Neuronal stem cell (in vitro differentiated cells): ENCODE measurements around the gene TFEB.

ENCODE experiments used
- DNase-seq: peaks from one replicate; pipeline ENCODE4 v3.0.0-alpha.2; 2013; ENCODE audit warnings: low spot score
- H2AFZ ChIP-seq: one replicate; pipeline ENCODE4 v1.6.1; 2013; ENCODE audit warnings: mild to moderate bottlenecking, low read length, inconsistent platforms
- H2AK5ac ChIP-seq: 2 replicates; pipeline ENCODE4 v1.6.1; 2013; ENCODE audit warnings: low read depth, mild to moderate bottlenecking, inconsistent platforms, low read length, moderate library complexity, mixed read lengths
- H2BK120ac ChIP-seq: 2 replicates; pipeline ENCODE4 v1.6.1; 2013; ENCODE audit warnings: low read depth, mild to moderate bottlenecking, inconsistent platforms, low read length, moderate library complexity, mixed read lengths
- H2BK12ac ChIP-seq: one replicate; pipeline ENCODE4 v1.6.1; 2013; ENCODE audit warnings: low read length, inconsistent platforms
- H2BK15ac ChIP-seq: 2 replicates; pipeline ENCODE4 v1.6.1; 2013; ENCODE audit warnings: mild to moderate bottlenecking, low read length, inconsistent platforms, mixed read lengths
- H2BK5ac ChIP-seq: one replicate; pipeline ENCODE4 v1.6.1; 2013; ENCODE audit warnings: inconsistent platforms, mild to moderate bottlenecking, low read length, moderate library complexity
- H3K14ac ChIP-seq: one replicate; pipeline ENCODE4 v1.6.1; 2013; ENCODE audit warnings: low read length, inconsistent platforms
- H3K18ac ChIP-seq: 2 replicates; pipeline ENCODE4 v1.6.1; 2013; ENCODE audit warnings: low read length, inconsistent platforms
- H3K23ac ChIP-seq: 2 replicates; pipeline ENCODE4 v1.6.1; 2013; ENCODE audit warnings: low read depth, mild to moderate bottlenecking, mixed read lengths, low read length, inconsistent platforms; ENCODE audit not compliant: poor library complexity
- H3K27ac ChIP-seq: replicated peaks from 3 replicates; pipeline ENCODE4 v1.5.1; 2013; ENCODE audit warnings: low read length, inconsistent platforms
- H3K27me3 ChIP-seq, 3 experiments: 2 replicates each; pipeline ENCODE4 v1.6.1; 2013; ENCODE audit warnings: low read length in 3 of 3, mild to moderate bottlenecking in 2 of 3, inconsistent platforms in 1 of 3, low read depth in 1 of 3, mixed read lengths in 1 of 3, moderate library complexity in 1 of 3; ENCODE audit not compliant: control insufficient read depth in 3 of 3, insufficient read depth in 3 of 3
- H3K36me3 ChIP-seq, 2 donors: replicated peaks in 1 of 2; 2 replicates each; pipeline ENCODE4 v1.6.1; 2013; ENCODE audit warnings: low read length in 2 of 2; ENCODE audit not compliant: control insufficient read depth in 2 of 2, insufficient read depth in 2 of 2
- H3K4ac ChIP-seq: 2 replicates; pipeline ENCODE4 v1.6.1; 2013; ENCODE audit warnings: inconsistent platforms, mild to moderate bottlenecking, low read length, moderate library complexity
- H3K4me1 ChIP-seq, 2 donors: 1 replicate in 1 of 2; 2 replicates in 1 of 2; pipeline ENCODE4 v1.6.1; 2013; ENCODE audit warnings: low read length in 2 of 2, low read depth in 1 of 2; ENCODE audit not compliant: control insufficient read depth in 2 of 2, insufficient read depth in 1 of 2
- H3K4me2 ChIP-seq: one replicate; pipeline ENCODE4 v1.6.1; 2013; ENCODE audit warnings: mild to moderate bottlenecking, low read length, inconsistent platforms; ENCODE audit not compliant: insufficient read depth, poor library complexity, severe bottlenecking
- H3K4me3 ChIP-seq, 2 donors: 2 replicates each; pipeline ENCODE4 v1.5.1; 2013; ENCODE audit warnings: low read length in 2 of 2, mild to moderate bottlenecking in 2 of 2, inconsistent platforms in 1 of 2, moderate library complexity in 1 of 2
- H3K79me1 ChIP-seq: one replicate; pipeline ENCODE4 v1.6.1; 2013; ENCODE audit warnings: low read depth, mild to moderate bottlenecking, inconsistent platforms, low read length, moderate library complexity
- H3K9ac ChIP-seq: one replicate; pipeline ENCODE4 v1.6.1; 2013; ENCODE audit warnings: mild to moderate bottlenecking, low read depth, low read length, inconsistent platforms; ENCODE audit not compliant: poor library complexity
- H3K9me3 ChIP-seq, 2 donors: replicated peaks in 1 of 2; 2 replicates each; pipeline versions ENCODE3 to v1.6.1; 2013; ENCODE audit warnings: low read length in 2 of 2, mild to moderate bottlenecking in 2 of 2, inconsistent platforms in 1 of 2, low read depth in 1 of 2, mixed read lengths in 1 of 2, moderate library complexity in 1 of 2; ENCODE audit not compliant: control insufficient read depth in 2 of 2, insufficient read depth in 1 of 2
- H4K8ac ChIP-seq: one replicate; pipeline ENCODE4 v1.6.1; 2013; ENCODE audit warnings: low read depth, mild to moderate bottlenecking, inconsistent platforms, low read length, moderate library complexity
- H4K91ac ChIP-seq: one replicate; pipeline ENCODE4 v1.6.1; 2013; ENCODE audit warnings: low read length, low read depth, mild to moderate bottlenecking, inconsistent platforms; ENCODE audit not compliant: poor library complexity
- WGBS, 2 donors: extraction: QIAGEN DNeasy Blood & Tissue Kit; methylation state at CpG; one replicate each; pipeline ENCODE4 v1.1.7; 2013; ENCODE audit warnings: missing lambda C conversion rate in 2 of 2, mixed read lengths in 1 of 2; ENCODE audit not compliant: insufficient read length in 2 of 2, insufficient replicate concordance in 1 of 2; ENCODE audit errors: extremely low coverage in 2 of 2; 5-methylcytosine and 5-hydroxymethylcytosine counted together

The TFEB gene

DNA sequence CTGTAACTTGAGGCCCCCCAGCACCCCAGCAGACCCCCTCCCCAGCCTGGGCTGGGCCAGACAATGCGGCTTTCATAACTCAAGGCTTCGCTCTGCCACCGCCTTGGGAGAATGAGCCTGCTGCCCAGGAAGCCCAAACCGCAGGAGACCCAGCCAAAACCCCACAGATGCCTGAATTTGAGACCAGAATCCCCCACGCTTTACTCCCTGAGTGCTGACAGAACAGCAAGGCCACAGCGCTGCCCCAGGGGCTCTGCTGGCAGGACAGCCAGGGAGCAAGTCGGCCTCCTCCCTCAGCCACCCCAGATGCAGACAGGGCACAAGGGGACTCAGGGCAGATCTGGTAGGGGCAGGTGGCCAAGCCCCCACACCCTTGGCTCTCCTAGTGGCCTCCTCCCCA, 95.0 kb downstream of the TFEB start:
- DNase-seq = no peak
- H3K18ac ChIP-seq = peak overlapping the region; percentile 93
- H2BK5ac ChIP-seq = peak overlapping the region; percentile 92
- no peak overlapping the region for H2BK120ac ChIP-seq
- H3K27me3 ChIP-seq = peaks cover 0 to 26% (median 12%) of the 10 kb centered on the region in 3 experiments
- H2BK15ac ChIP-seq = peak overlapping the region; percentile 52
- no peak overlapping the region for H2AFZ ChIP-seq
- WGBS, 2 donors = no CpG with 5 or more reads among the region's 7 CpGs
- H3K4ac ChIP-seq = no peak overlapping the region
- peaks cover 6% of the 10 kb centered on the region for H3K79me1 ChIP-seq
- H2AK5ac ChIP-seq = peak overlapping the region; percentile 91
- no peak overlapping the region for H3K4me2 ChIP-seq
- no peak overlapping the region for H3K4me3 ChIP-seq
- H4K8ac ChIP-seq = no peak overlapping the region
- peak overlapping the region; percentile 83 for H3K9ac ChIP-seq
- no peak overlapping the region for H2BK12ac ChIP-seq
- no peak overlapping the region for H3K27ac ChIP-seq
- no peak overlapping the region for H3K14ac ChIP-seq
- no peaks in the 10 kb centered on the region for H3K9me3 ChIP-seq
- H3K23ac ChIP-seq = peak overlapping the region; percentile 23
- H3K36me3 ChIP-seq = peaks cover 1 to 38% of the 10 kb centered on the region in 2 donors
- H4K91ac ChIP-seq = no peak overlapping the region
- H3K4me1 ChIP-seq = peaks cover 33 to 40% of the 10 kb centered on the region in 2 donors

DNA sequence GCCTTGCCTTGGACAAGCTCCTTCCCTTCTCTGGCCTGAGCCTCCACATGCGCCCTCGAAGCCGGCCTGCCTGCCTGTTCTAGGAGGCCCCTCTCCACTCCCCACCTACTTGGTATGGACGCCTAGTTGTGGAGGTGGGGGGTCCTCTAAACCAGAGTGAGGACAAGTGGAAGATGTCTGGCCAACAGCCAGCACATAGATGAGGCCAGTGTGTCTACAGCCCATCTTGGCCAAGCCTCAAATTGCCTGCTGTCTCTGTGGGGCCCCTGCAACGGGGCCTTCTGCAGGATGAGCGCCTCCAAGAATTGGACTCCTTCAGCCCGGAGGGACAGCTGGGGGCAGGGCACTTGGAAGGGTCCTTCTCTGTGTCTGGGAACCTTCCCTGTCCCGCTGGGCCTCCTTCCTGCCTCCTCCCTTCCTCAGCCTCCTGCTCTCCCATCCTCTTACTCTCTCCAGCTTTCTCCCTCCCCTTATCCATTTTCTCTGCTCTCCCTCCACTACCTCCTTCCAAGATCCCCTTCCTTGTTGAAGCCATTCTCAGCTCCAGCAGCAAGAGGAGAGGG, 95.5 kb downstream of the TFEB start:
- Histone ChIP-seq H3K4me3 (peak overlapping the region; percentile 76 to 96), H3K27ac (no peak overlapping the region), H4K8ac (no peak overlapping the region), H3K9me3 (no peaks in the 10 kb centered on the region), H3K18ac (peak overlapping the region; percentile 93), H2BK15ac (peak overlapping the region; percentile 52), H2AK5ac (peak overlapping the region; percentile 91), H3K79me1 (peaks cover 6% of the 10 kb centered on the region), H4K91ac (no peak overlapping the region), H3K4me2 (peak overlapping the region; percentile 77), H2BK5ac (peak overlapping the region; percentile 92), H3K23ac (no peak overlapping the region), H2BK12ac (no peak overlapping the region), H3K4me1 (peaks cover 35 to 37% of the 10 kb centered on the region in 2 donors), H2AFZ (no peak overlapping the region), H2BK120ac (no peak overlapping the region), H3K4ac (peak overlapping the region; percentile 46), H3K27me3 (peaks cover 0 to 32% (median 12%) of the 10 kb centered on the region in 3 experiments), H3K36me3 (peaks cover 1 to 35% of the 10 kb centered on the region in 2 donors), H3K9ac (peak overlapping the region; percentile 22), H3K14ac (peak overlapping the region; percentile 4)
- WGBS, 2 donors = no CpG with 5 or more reads among the region's 8 CpGs
- DNase-seq = no peak

DNA sequence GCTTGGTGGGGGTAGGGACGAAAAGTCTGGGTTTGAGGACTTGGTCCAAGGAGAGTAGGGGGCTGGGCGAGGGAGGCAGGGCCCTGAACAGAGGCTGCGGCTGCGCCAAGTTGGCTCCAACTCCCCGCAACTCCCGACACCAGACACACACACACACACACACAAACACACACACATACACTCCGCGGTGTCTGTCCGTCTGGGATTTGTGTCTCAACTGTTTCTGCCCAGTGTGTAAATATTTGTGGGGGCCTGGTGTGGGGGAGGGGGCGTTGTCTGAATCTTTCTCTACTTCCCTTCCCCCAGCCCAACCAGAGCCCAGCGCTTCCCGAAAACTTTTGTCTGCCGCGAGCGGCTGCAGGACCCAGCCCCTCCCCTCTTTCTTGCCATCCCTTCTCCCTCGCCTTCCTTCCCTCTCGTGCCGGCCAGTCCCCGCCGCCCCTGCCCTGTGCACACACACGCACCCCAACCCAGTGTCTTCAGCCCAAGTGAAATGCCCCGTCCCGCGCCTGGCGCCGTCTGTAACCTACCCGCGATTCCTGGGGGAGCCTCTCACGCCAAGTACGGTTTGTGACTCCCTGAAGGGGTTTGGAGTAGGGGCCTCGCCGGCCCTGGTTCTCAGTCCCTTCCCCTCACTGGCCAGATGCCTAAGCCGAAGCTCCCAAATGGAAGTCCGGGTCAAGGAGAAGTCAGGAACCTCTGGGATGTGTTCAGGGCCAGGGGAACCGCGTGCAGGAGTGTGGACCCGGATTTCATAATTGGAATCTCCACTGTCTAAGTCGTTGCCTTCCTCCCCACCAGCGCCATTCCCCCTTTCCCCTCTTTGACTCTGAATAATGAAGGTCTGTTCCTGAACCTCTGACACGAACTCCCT, 96.2 kb downstream of the TFEB start:
- peak overlapping the region; percentile 92 for H3K23ac ChIP-seq
- H2BK12ac ChIP-seq = no peak overlapping the region
- peaks cover 7% of the 10 kb centered on the region for H3K79me1 ChIP-seq
- H3K9ac ChIP-seq = peak overlapping the region; percentile 94
- no peak overlapping the region for H3K14ac ChIP-seq
- H2AFZ ChIP-seq = peak overlapping the region; percentile 95
- H3K27me3 ChIP-seq = peaks cover 6 to 32% (median 12%) of the 10 kb centered on the region in 3 experiments
- H3K36me3 ChIP-seq = peaks cover 1 to 35% of the 10 kb centered on the region in 2 donors
- H2BK15ac ChIP-seq = peak overlapping the region; percentile 86
- H3K27ac ChIP-seq = no peak overlapping the region
- H2BK5ac ChIP-seq = peak overlapping the region; percentile 92
- H2AK5ac ChIP-seq = peak overlapping the region; percentile 91
- peak overlapping the region; percentile 77 for H3K4me2 ChIP-seq
- H3K4me1 ChIP-seq = peaks cover 30 to 37% of the 10 kb centered on the region in 2 donors
- no CpG with 5 or more reads among the region's 40 CpGs for WGBS, 2 donors
- no peak overlapping the region for H4K91ac ChIP-seq
- H3K9me3 ChIP-seq = no peaks in the 10 kb centered on the region
- H3K4ac ChIP-seq = peak overlapping the region; percentile 46
- H3K18ac ChIP-seq = peak overlapping the region; percentile 98
- DNase-seq = peak; percentile 46
- no peak overlapping the region for H2BK120ac ChIP-seq
- H3K4me3 ChIP-seq = peak overlapping the region; percentile 76 to 96
- H4K8ac ChIP-seq = no peak overlapping the region
